SK-N-SH treated with all-trans-retinoic acid at 6 μM for 48 hours (cell line): ENCODE measurements around the gene CORO1C.

ENCODE experiments used
- CSDC2 ChIP-seq: fragments of 250-450 bp; sonication (Bioruptor Pico); IDR thresholded peaks from 2 replicates; pipeline ENCODE4 v1.5.0; 2020; ENCODE audit warnings: mild to moderate bottlenecking, moderate library complexity
- CSRNP3 ChIP-seq: fragments of 250-450 bp; sonication (Bioruptor Pico); IDR thresholded peaks from 2 replicates; pipeline ENCODE4 v1.5.1; 2021; ENCODE audit warnings: mild to moderate bottlenecking, moderate library complexity
- OSR1 ChIP-seq: fragments of 250-450 bp; sonication (Bioruptor Pico); IDR thresholded peaks from 2 replicates; pipeline ENCODE4 v1.8.0; 2022; ENCODE audit warnings: moderate library complexity, mild to moderate bottlenecking, inconsistent platforms
- PATZ1 ChIP-seq: fragments of 250-450 bp; sonication (Bioruptor Pico); IDR thresholded peaks from 2 replicates; pipeline ENCODE4 v1.8.0; 2020; ENCODE audit warnings: mild to moderate bottlenecking, moderate library complexity, borderline replicate concordance
- POU6F1 ChIP-seq: fragments of 250-450 bp; sonication (Bioruptor Pico); IDR thresholded peaks from 2 replicates; pipeline ENCODE4 v1.8.0; 2021; ENCODE audit warnings: low read depth, mild to moderate bottlenecking, moderate library complexity, borderline replicate concordance
- TCF4 ChIP-seq: fragments of 250-450 bp; sonication (Bioruptor Pico); IDR thresholded peaks from 2 replicates; pipeline ENCODE4 v1.8.0; 2021; ENCODE audit warnings: mild to moderate bottlenecking, moderate library complexity, borderline replicate concordance
- ZFP3 ChIP-seq: fragments of 250-450 bp; sonication (Bioruptor Pico); IDR thresholded peaks from 2 replicates; pipeline ENCODE4 v1.5.0; 2020; ENCODE audit warnings: mild to moderate bottlenecking, moderate library complexity
- ZFP30 ChIP-seq: fragments of 450-650 bp; formaldehyde crosslinking; IDR thresholded peaks from 2 replicates; pipeline ENCODE4 v1.5.0; 2022; ENCODE audit warnings: mild to moderate bottlenecking, moderate library complexity

GRCh38 chr12:108649126-108649525 is 82.2 kb downstream of the CORO1C start:
- TF ChIP-seq TCF4 (CRISPR knock-in tag) (no peak), POU6F1 (CRISPR knock-in tag) (no peak), ZFP3 (no peak), ZFP30 (CRISPR knock-in tag) (no peak), PATZ1 (no peak), CSRNP3 (CRISPR knock-in tag) (no peak), CSDC2 (CRISPR knock-in tag) (no peak), OSR1 (CRISPR knock-in tag) (no peak)
